GM10248 (cell line): ENCODE results near the gene CCNI.
"Not testable (repeated sequence)": the region's sequence is repeated elsewhere in the genome, so short reads cannot be mapped to it uniquely, and the experiment has no call there.

Experiments
- CTCF ChIA-PET: fragments of 300-600 bp; sonication (Branson Sonifier 250); formaldehyde crosslinking; extraction: SDS; loops from one replicate; lab custom pipeline; 2021; ENCODE audit warnings: antibody characterized with exemption; lab: Yijun Ruan, JAX
- POLR2A ChIA-PET: fragments of 350-650 bp; sonication (Branson Sonifier 250); formaldehyde crosslinking; extraction: SDS; loops from one replicate; lab custom pipeline; 2020; ENCODE audit warnings: antibody characterized with exemption; lab: Yijun Ruan, JAX
- DNase-seq: peaks from one replicate; pipeline ENCODE4 v3.0.0; 2012; ENCODE audit errors: extremely low spot score
- CTCF ChIP-seq: IDR thresholded peaks from 2 replicates; pipeline ENCODE4 v1.5.1; 2012; ENCODE audit warnings: mild to moderate bottlenecking, low read depth; ENCODE audit errors: extremely low read depth, missing control alignments, control extremely low read depth

The CCNI gene

GRCh38 chr4:77036206-77036605, 39.6 kb downstream of the CCNI start:
- CTCF ChIA-PET, result interaction anchor here (0.8 to 1.9 kb wide), 6 partner anchors 9 to 167 kb away, joined by 3 to 8 read pairs (median 4); partner anchors contain the start of gene SEPTIN11
- no peak for DNase-seq
- POLR2A ChIA-PET, result no interaction called here
- no peak for TF ChIP-seq CTCF

- ChIA-PET POLR2A (no interaction called here), CTCF (interaction anchor here (0.8 to 1.9 kb wide), 4 partner anchors 11 to 168 kb away, joined by 3 to 5 read pairs (median 3); no protein-coding TSS in a partner anchor)
- TF ChIP-seq CTCF, result no peak
- DNase-seq, result no peak
Measured at GRCh38 chr4:77035153-77035552, 40.6 kb downstream of the CCNI start.

DNA sequence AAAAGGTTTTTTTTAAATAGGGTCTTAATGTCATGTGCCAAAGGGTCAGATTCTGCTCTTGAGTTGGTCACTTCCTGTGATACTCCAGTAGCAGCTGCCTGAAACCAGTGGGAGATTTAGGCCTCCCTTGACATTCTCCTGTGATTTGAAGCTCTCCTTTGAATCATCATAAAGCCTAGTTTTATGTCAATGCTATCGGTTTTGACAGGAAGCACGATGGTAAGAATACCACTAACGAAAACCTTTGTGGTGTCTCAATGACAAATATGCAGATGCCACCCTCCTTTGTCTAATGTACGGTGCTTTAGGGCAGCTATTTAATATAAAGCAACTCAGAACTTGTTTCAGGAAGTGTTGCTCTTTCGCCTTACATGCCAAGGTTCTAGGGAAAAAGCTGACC, 44.2 kb downstream of the CCNI start:
- TF ChIP-seq CTCF, result no peak
- ChIA-PET CTCF (interaction anchor here (1.7 to 3.7 kb wide), 5 partner anchors 12 to 172 kb away, joined by 5 to 25 read pairs (median 13); no protein-coding TSS in a partner anchor), POLR2A (no interaction called here)
- no peak for DNase-seq

DNA sequence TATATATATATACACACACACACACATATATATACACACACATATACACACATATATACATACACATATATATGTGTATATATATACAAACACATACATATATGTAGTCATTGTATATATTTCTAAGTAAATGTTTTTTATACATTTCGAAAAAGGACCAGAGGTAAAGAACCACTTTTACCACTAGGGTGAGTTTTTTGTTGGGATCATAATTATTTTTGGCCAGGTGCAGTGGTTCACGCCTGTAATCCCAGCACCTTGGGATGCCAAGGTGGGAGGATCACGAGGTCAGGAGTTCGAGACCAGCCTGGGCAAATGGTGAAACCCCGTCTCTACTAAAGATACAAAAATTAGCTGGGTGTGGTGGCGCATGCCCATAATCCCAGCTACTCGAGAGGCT, 46.0 kb downstream of the CCNI start:
- POLR2A ChIA-PET, DNase-seq: not testable (repeated sequence)
- CTCF ChIA-PET, result interaction anchor here (1.1 to 3.2 kb wide), 4 partner anchors 14 to 272 kb away, joined by 3 to 14 read pairs (median 5); no protein-coding TSS in a partner anchor

DNA sequence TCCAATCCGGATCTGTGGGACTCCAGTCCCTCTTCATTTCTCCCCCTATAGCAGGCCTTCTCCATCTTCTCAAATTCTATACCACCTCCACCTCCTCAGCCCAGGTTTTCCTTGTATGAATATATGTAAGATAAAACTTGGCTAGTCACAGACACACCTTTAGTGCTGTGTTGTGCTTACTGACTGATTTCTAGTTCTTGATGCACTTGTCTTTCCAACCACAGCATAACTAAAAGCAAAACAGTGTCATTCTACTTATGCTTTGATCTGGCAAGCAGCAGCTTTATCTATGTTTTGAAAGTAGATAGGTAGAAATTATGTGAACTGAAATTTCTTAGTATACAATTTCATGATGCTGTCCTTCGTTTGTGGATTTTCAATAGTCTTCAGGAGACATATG, 47.5 kb downstream of the CCNI start:
- no peak for DNase-seq
- CTCF ChIA-PET, result interaction anchor here (1.8 to 2.5 kb wide), 2 partner anchors 9 to 10 kb away, joined by 4 to 8 read pairs; no protein-coding TSS in a partner anchor
- TF ChIP-seq CTCF, result no peak
- POLR2A ChIA-PET, result no interaction called here

- ChIA-PET POLR2A (no interaction called here), CTCF (interaction anchor here (1.1 to 1.2 kb wide), 2 partner anchors 19 kb away, joined by 4 to 6 read pairs; no protein-coding TSS in a partner anchor)
Measured at GRCh38 chr4:77026322-77026704, 49.5 kb downstream of the CCNI start.

More at GRCh38 chr4:77026322-77026704, 49.5 kb downstream of the CCNI start:
- DNase-seq, result no peak
- no peak for TF ChIP-seq CTCF
